BLaER1 (cell line): ENCODE results near the gene GFI1B.

ENCODE experiments used
- H3K27ac ChIP-seq: shearing (Covaris generic); formaldehyde crosslinking; 2 replicates; pipeline ENCODE4 v1.8.1; 2022
- H3K27me3 ChIP-seq: shearing (Covaris generic); formaldehyde crosslinking; 2 replicates; pipeline ENCODE4 v1.8.1; 2022
- H3K36me3 ChIP-seq: shearing (Covaris generic); formaldehyde crosslinking; 2 replicates; pipeline ENCODE4 v1.8.1; 2022
- H3K4me1 ChIP-seq: shearing (Covaris generic); formaldehyde crosslinking; 2 replicates; pipeline ENCODE4 v1.8.1; 2022
- H3K4me2 ChIP-seq: shearing (Covaris generic); formaldehyde crosslinking; 2 replicates; pipeline ENCODE4 v1.8.1; 2022
- H3K4me3 ChIP-seq: shearing (Covaris generic); formaldehyde crosslinking; 2 replicates; pipeline ENCODE4 v1.8.1; 2022
- H3K9ac ChIP-seq: shearing (Covaris generic); formaldehyde crosslinking; 2 replicates; pipeline ENCODE4 v1.8.1; 2022
- H3K9me3 ChIP-seq: shearing (Covaris generic); formaldehyde crosslinking; 2 replicates; pipeline ENCODE4 v1.8.1; 2022
- H4K20me1 ChIP-seq: shearing (Covaris generic); formaldehyde crosslinking; 2 replicates; pipeline ENCODE4 v1.8.1; 2022
- Cebpa-rat ChIP-seq: shearing (Covaris generic); IDR thresholded peaks from 2 replicates; pipeline ENCODE4 v1.8.1; 2022

Gene GFI1B

GRCh38 chr9:132978451-132979131, at the start of gene GFI1B:
Gene GFI1B, plus strand, starts transcription at chr9:132978694. Its CDS starts 7,985 bp downstream, at chr9:132986679.
- Histone ChIP-seq H3K4me1 (peaks cover 41% of the 10 kb centered on the region), H3K9ac (no peak within 1 kb of the TSS), H3K4me3 (no peak within 1 kb of the TSS), H3K27ac (no peak within 1 kb of the TSS), H4K20me1 (peaks cover 7% of the 10 kb centered on the region; the same call in 1 of the 2 replicates), H3K4me2 (peak within 1 kb of the TSS; percentile 62), H3K36me3 (no peaks in the 10 kb centered on the region), H3K27me3 (peaks cover 47% of the 10 kb centered on the region), H3K9me3 (no peaks in the 10 kb centered on the region)
- no peak for TF ChIP-seq Cebpa-rat

- Histone ChIP-seq H3K27me3 (no peaks in the 10 kb centered on the region), H3K4me1 (no peaks in the 10 kb centered on the region), H3K9me3 (no peaks in the 10 kb centered on the region), H3K4me3 (no peak overlapping the region), H3K4me2 (no peak overlapping the region), H3K36me3 (peaks cover 79% of the 10 kb centered on the region), H4K20me1 (peaks cover 21% of the 10 kb centered on the region; the same call in 1 of the 2 replicates), H3K9ac (no peak overlapping the region), H3K27ac (no peak overlapping the region)
- TF ChIP-seq Cebpa-rat, result no peak
Measured at GRCh38 chr9:132931178-132931735, 47.2 kb upstream of the GFI1B start.

- H4K20me1 ChIP-seq, result peaks cover 27% of the 10 kb centered on the region; the same call in 1 of the 2 replicates
- peaks cover 53% of the 10 kb centered on the region for H3K36me3 ChIP-seq
- no peak overlapping the region for H3K4me2 ChIP-seq
- H3K4me3 ChIP-seq, result no peak overlapping the region
- H3K9ac ChIP-seq, result no peak overlapping the region
- H3K4me1 ChIP-seq, result no peaks in the 10 kb centered on the region
- no peaks in the 10 kb centered on the region for H3K27me3 ChIP-seq
- no peak for TF ChIP-seq Cebpa-rat
- no peaks in the 10 kb centered on the region for H3K9me3 ChIP-seq
- no peak overlapping the region for H3K27ac ChIP-seq
Measured at GRCh38 chr9:132935026-132935425, 43.5 kb upstream of the GFI1B start.

- peaks cover 25% of the 10 kb centered on the region; the same call in 1 of the 2 replicates for H4K20me1 ChIP-seq
- no peak overlapping the region for H3K9ac ChIP-seq
- H3K9me3 ChIP-seq, result no peaks in the 10 kb centered on the region
- TF ChIP-seq Cebpa-rat, result no peak
- H3K4me2 ChIP-seq, result no peak overlapping the region
- H3K4me1 ChIP-seq, result peaks cover 11% of the 10 kb centered on the region
- no peaks in the 10 kb centered on the region for H3K27me3 ChIP-seq
- H3K4me3 ChIP-seq, result no peak overlapping the region
- H3K27ac ChIP-seq, result no peak overlapping the region
- peaks cover 30% of the 10 kb centered on the region for H3K36me3 ChIP-seq
Measured at GRCh38 chr9:132937463-132937901, 41.0 kb upstream of the GFI1B start.

GRCh38 chr9:132939169-132939568, 39.3 kb upstream of the GFI1B start:
- Histone ChIP-seq H3K4me3 (no peak overlapping the region), H3K27me3 (no peaks in the 10 kb centered on the region), H3K36me3 (peaks cover 16% of the 10 kb centered on the region), H3K4me2 (no peak overlapping the region), H4K20me1 (peaks cover 32% of the 10 kb centered on the region; the same call in 1 of the 2 replicates), H3K9ac (no peak overlapping the region), H3K27ac (no peak overlapping the region), H3K9me3 (no peaks in the 10 kb centered on the region), H3K4me1 (peaks cover 24% of the 10 kb centered on the region)
- no peak for TF ChIP-seq Cebpa-rat

- Histone ChIP-seq H3K9me3 (no peaks in the 10 kb centered on the region), H3K9ac (peak overlapping the region; percentile 96), H3K4me1 (peaks cover 36% of the 10 kb centered on the region), H3K27me3 (no peaks in the 10 kb centered on the region), H4K20me1 (peaks cover 10% of the 10 kb centered on the region; the same call in 1 of the 2 replicates), H3K4me2 (peak overlapping the region; percentile 95), H3K4me3 (peak overlapping the region; percentile 99), H3K36me3 (0 out of 2 replicates have a peak, but pooled peaks cover 3% of the 10 kb centered on the region), H3K27ac (peak overlapping the region; percentile 35; the same call in 1 of the 2 replicates)
- no peak for TF ChIP-seq Cebpa-rat
Measured at GRCh38 chr9:132942541-132943182, 35.8 kb upstream of the GFI1B start.

- Histone ChIP-seq H3K4me2 (peak overlapping the region; percentile 95), H3K9me3 (no peaks in the 10 kb centered on the region), H3K4me1 (peaks cover 36% of the 10 kb centered on the region), H3K36me3 (0 out of 2 replicates have a peak, but pooled peaks cover 3% of the 10 kb centered on the region), H3K4me3 (peak overlapping the region; percentile 99), H3K9ac (peak overlapping the region; percentile 96), H3K27me3 (no peaks in the 10 kb centered on the region), H3K27ac (peak overlapping the region; percentile 99), H4K20me1 (peaks cover 10% of the 10 kb centered on the region; the same call in 1 of the 2 replicates)
- no peak for TF ChIP-seq Cebpa-rat
Measured at GRCh38 chr9:132943651-132944293, 34.7 kb upstream of the GFI1B start.

- no peaks in the 10 kb centered on the region for H3K27me3 ChIP-seq
- peaks cover 36% of the 10 kb centered on the region for H3K4me1 ChIP-seq
- H3K36me3 ChIP-seq, result no peaks in the 10 kb centered on the region
- H3K27ac ChIP-seq, result peak within 1 kb of the TSS; percentile 99
- H3K4me3 ChIP-seq, result peak within 1 kb of the TSS; percentile 99
- H3K9me3 ChIP-seq, result no peaks in the 10 kb centered on the region
- peak within 1 kb of the TSS; percentile 95 for H3K4me2 ChIP-seq
- H3K9ac ChIP-seq, result peak within 1 kb of the TSS; percentile 96
- H4K20me1 ChIP-seq, result peaks cover 10% of the 10 kb centered on the region; the same call in 1 of the 2 replicates
- TF ChIP-seq Cebpa-rat, result no peak
Measured at GRCh38 chr9:132944294-132945185, 34.0 kb upstream of the GFI1B start, which contains the start of gene TSC1. Gene TSC1, minus strand, starts transcription at chr9:132944616. Its CDS starts 15,744 bp downstream, at chr9:132928872.
